HUES6 (cell line): ENCODE measurements around the gene PAPSS1.

Experiments
- H3K27ac ChIP-seq: 2 replicates; pipeline ENCODE4 v1.7.0; 2013; ENCODE audit warnings: low read depth, mild to moderate bottlenecking, low read length, inconsistent platforms
- H3K27me3 ChIP-seq: 2 replicates; pipeline ENCODE4 v1.6.1; 2013; ENCODE audit warnings: low read length; ENCODE audit not compliant: control insufficient read depth, insufficient read depth
- H3K36me3 ChIP-seq: 2 replicates; pipeline ENCODE4 v1.6.1; 2013; ENCODE audit warnings: low read length; ENCODE audit not compliant: control insufficient read depth, insufficient read depth
- H3K4me1 ChIP-seq: 2 replicates; pipeline ENCODE4 v1.6.1; 2013; ENCODE audit warnings: low read length; ENCODE audit not compliant: control insufficient read depth, insufficient read depth
- H3K4me3 ChIP-seq: 2 replicates; pipeline ENCODE4 v1.5.1; 2013; ENCODE audit warnings: low read depth, low read length
- H3K9ac ChIP-seq: one replicate; pipeline ENCODE4 v1.6.1; 2013; ENCODE audit warnings: mild to moderate bottlenecking, low read length
- H3K9me3 ChIP-seq: 2 replicates; pipeline ENCODE4 v1.6.1; 2013; ENCODE audit warnings: low read depth, low read length; ENCODE audit not compliant: control insufficient read depth, insufficient read depth

PAPSS1 gene

DNA sequence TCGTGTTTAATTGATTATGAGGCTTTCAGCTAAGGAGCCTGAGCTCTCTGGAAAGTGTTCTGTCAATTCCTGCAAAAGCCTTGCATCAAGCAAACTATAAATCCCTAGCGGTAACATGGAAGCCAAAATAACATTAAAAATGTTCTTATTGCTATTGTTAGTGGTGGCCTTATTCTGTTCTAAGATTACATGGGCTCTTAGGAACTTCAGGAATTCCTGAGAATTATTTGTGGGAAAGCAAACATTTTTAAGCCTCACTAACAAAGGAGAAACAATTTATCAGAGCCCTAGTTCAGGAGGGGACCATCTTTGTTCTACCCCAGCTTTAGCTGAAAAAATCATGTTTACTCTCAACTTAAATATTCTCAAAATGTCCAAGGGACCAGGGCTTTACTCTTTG lies 119.6 kb downstream of the PAPSS1 start:
- no peaks in the 10 kb centered on the region for H3K27me3 ChIP-seq
- H3K27ac ChIP-seq = no peak overlapping the region
- no peaks in the 10 kb centered on the region for H3K9me3 ChIP-seq
- H3K4me1 ChIP-seq = no peaks in the 10 kb centered on the region; the same call in 1 of the 2 replicates
- H3K9ac ChIP-seq = no peak overlapping the region
- H3K4me3 ChIP-seq = no peak overlapping the region
- H3K36me3 ChIP-seq = no peaks in the 10 kb centered on the region

DNA sequence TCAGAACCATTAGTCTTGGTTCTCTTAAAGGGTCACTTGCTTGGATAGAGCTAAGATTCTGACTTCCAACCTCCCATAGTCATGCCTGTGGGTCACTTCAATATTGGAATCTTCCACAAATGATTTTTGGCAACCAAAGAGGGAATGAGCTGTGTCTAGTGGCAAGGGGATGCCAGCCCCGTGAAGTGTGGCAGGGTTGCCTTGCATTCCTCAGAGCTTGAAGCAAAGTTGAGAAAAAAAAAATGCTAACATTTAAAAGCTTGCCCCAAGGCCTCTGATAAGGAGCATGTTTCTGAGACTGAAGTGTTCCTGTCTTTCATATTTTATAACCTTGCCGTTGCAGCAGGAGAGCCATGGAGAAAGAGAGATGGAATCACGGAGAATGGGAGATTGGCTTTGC lies 120.2 kb downstream of the PAPSS1 start:
- H3K27ac ChIP-seq = no peak overlapping the region
- H3K27me3 ChIP-seq = no peaks in the 10 kb centered on the region
- H3K36me3 ChIP-seq = no peaks in the 10 kb centered on the region
- no peak overlapping the region for H3K9ac ChIP-seq
- no peaks in the 10 kb centered on the region; the same call in 1 of the 2 replicates for H3K4me1 ChIP-seq
- H3K9me3 ChIP-seq = no peaks in the 10 kb centered on the region
- no peak overlapping the region for H3K4me3 ChIP-seq

DNA sequence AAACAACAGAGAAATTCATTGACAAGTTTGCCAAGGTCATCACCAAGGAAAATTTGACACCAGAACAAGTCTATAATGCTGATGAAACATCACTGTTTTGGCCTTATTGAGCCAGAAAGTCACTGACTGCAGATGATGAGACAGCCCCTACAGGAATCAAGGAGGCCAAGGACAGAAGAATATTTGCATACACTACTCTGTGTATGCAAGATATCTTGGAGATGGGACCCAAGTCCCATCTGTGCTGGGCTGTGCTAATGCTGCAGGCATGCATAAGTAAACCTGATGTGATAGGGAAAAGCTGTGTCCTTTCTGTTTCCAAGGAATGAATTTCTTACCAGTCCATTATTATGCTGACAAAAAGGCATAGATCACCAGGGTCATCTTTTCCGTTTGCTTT lies 126.8 kb downstream of the PAPSS1 start:
- peaks cover 8% of the 10 kb centered on the region; the same call in 1 of the 2 replicates for H3K9me3 ChIP-seq
- H3K36me3 ChIP-seq = no peaks in the 10 kb centered on the region
- no peak overlapping the region for H3K9ac ChIP-seq
- no peak overlapping the region for H3K4me3 ChIP-seq
- H3K27me3 ChIP-seq = no peaks in the 10 kb centered on the region
- no peak overlapping the region for H3K27ac ChIP-seq
- no peaks in the 10 kb centered on the region for H3K4me1 ChIP-seq

DNA sequence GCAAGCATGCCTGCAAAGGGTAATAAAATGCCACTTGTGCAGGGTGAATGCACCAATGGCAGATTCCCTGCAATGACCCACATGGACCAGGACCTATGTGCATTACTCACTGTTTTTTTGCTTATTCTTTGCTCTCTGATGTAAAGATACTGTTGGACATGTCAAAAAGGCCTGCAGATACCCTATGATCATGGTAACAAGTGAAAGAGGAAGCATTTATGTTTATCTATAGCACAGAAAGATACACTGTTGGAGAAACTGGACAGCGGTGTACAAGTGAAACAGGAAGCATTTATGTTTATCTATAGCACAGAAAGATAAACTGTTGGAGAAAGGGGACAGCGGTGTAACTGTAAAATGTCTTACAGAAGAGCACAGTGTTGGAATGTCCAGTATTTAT lies 127.5 kb downstream of the PAPSS1 start:
- peaks cover 8% of the 10 kb centered on the region; the same call in 1 of the 2 replicates for H3K9me3 ChIP-seq
- no peaks in the 10 kb centered on the region for H3K36me3 ChIP-seq
- H3K4me3 ChIP-seq = no peak overlapping the region
- no peaks in the 10 kb centered on the region for H3K4me1 ChIP-seq
- H3K27me3 ChIP-seq = no peaks in the 10 kb centered on the region
- no peak overlapping the region for H3K27ac ChIP-seq
- no peak overlapping the region for H3K9ac ChIP-seq

DNA sequence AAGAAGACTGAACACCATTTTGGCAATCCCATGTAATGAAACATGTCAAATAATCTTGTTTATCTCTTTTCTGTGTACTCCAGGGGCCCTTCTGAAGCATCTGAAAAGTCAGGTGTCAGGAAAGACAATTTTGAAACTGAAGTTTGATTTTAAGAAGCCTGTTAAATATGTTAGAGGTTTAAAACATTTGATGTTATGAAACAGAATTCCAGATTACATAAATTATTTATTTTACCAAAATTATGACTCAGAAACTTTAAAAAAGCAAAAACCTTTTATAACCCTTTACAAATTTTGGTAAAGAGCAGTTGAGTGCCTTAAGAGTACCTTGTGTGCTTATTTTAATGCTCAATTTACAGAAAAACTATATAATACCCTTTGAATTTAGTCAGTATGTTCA lies 130.8 kb downstream of the PAPSS1 start:
- Histone ChIP-seq H3K27ac (no peak overlapping the region), H3K9me3 (peaks cover 12% of the 10 kb centered on the region; the same call in 1 of the 2 replicates), H3K9ac (no peak overlapping the region), H3K36me3 (no peaks in the 10 kb centered on the region), H3K4me1 (no peaks in the 10 kb centered on the region), H3K4me3 (no peak overlapping the region), H3K27me3 (no peaks in the 10 kb centered on the region)

DNA sequence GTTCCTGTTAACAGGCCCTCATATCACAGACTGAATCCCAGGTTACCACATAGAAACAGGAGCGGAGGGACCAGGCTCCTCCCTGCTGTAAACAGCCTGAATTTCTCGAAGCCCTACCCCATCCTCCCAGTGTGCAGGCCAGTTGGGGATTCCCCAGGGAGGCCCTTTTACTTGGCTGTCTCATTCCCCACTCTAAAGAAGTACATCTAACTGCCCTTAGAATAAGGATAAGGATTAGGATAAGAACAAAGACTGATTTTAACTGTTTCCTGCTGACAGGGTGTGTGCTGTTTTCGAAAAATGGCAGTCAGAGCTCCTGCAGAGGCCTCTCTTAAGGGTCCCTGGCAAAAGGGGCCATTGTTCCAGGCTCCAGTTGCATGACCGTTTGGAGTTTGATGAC lies 133.7 kb downstream of the PAPSS1 start:
- H3K4me3 ChIP-seq = no peak overlapping the region
- H3K9ac ChIP-seq = no peak overlapping the region
- H3K9me3 ChIP-seq = peaks cover 12% of the 10 kb centered on the region; the same call in 1 of the 2 replicates
- H3K4me1 ChIP-seq = no peaks in the 10 kb centered on the region
- H3K36me3 ChIP-seq = no peaks in the 10 kb centered on the region
- no peaks in the 10 kb centered on the region for H3K27me3 ChIP-seq
- no peak overlapping the region for H3K27ac ChIP-seq

DNA sequence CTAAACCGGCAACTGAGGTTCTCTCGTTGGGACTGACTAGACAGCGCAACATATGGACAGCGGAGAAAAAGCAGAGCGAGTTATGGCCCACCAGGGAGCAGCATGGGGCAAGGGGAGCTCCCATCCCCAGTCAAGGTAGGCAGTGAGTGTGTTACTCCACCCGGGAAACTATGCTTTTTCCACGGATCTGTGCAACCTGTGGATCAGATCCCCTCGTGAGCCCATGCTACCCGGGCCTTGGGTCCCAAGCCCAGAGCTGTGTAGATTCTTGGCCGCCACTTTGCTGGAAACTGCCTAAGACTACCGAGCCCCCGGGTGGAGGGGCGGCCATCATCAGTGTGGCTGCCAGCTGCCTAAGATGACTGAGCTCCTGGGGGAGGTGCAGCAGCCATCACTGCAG lies 140.9 kb downstream of the PAPSS1 start:
- Histone ChIP-seq H3K36me3 (no peaks in the 10 kb centered on the region), H3K27me3 (no peaks in the 10 kb centered on the region), H3K4me1 (no peaks in the 10 kb centered on the region), H3K9me3 (no peaks in the 10 kb centered on the region), H3K27ac (no peak overlapping the region), H3K4me3 (no peak overlapping the region), H3K9ac (no peak overlapping the region)

DNA sequence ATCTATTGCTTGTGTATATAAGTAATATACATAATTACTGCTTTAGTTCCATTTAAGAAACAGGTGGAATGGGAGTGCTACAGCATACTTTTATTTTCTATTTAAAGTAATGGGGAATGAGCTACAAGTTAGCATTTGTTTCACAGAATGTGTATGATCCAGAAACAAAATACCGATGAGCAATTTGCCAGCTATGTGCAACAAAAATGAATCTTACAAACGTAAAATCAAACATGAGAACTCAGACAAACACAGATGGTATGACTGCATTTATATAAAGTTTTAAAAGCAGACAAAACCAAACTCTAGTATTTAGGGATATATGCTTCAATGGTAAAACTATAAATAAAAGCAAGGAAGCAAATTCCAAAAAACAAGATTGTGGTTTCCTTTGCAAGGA lies 141.7 kb downstream of the PAPSS1 start:
- no peak overlapping the region for H3K4me3 ChIP-seq
- H3K4me1 ChIP-seq = no peaks in the 10 kb centered on the region
- H3K9ac ChIP-seq = no peak overlapping the region
- no peak overlapping the region for H3K27ac ChIP-seq
- H3K27me3 ChIP-seq = no peaks in the 10 kb centered on the region
- H3K36me3 ChIP-seq = no peaks in the 10 kb centered on the region
- no peaks in the 10 kb centered on the region for H3K9me3 ChIP-seq

DNA sequence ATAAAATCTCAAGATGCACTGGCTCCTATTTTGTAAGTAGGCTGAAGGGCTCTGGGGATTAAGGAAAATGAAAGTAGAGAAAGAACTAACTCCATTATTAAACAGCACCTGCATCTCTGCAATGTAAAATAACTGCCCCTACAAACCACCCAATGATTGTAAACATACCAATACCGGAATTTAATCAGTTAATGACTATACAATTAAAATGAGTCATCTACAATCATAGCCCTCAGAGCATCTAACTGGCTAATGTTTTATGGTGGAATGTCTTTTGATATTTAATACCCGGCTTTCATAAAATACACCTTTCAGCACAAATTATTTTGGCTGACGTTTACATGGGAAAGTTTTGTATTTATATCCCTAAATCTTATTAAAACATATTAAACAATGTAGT lies 142.3 kb downstream of the PAPSS1 start:
- no peaks in the 10 kb centered on the region for H3K4me1 ChIP-seq
- H3K36me3 ChIP-seq = no peaks in the 10 kb centered on the region
- H3K27me3 ChIP-seq = no peaks in the 10 kb centered on the region
- no peaks in the 10 kb centered on the region for H3K9me3 ChIP-seq
- H3K4me3 ChIP-seq = no peak overlapping the region
- no peak overlapping the region for H3K27ac ChIP-seq
- no peak overlapping the region for H3K9ac ChIP-seq

DNA sequence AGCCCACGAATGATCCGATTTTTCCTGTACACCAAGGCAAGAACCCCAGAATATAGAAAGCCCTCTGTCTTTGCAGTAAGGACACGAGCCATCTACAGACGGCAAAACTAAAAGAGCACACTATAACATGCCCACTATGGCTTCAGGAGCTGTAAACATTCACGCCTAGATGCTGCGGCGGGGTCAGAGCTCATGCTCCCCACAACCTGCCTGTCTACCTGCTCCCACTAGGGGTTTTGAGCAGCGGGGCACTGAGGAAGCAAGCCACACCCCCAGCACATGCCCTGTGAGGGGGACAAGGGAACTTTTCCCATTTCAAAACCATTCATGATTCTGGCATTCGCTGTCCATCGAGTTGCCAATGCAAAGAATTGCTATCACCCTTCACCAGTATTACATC lies 144.8 kb downstream of the PAPSS1 start:
- H3K36me3 ChIP-seq = no peaks in the 10 kb centered on the region
- no peaks in the 10 kb centered on the region for H3K9me3 ChIP-seq
- no peak overlapping the region for H3K4me3 ChIP-seq
- no peaks in the 10 kb centered on the region for H3K27me3 ChIP-seq
- H3K4me1 ChIP-seq = no peaks in the 10 kb centered on the region
- H3K9ac ChIP-seq = no peak overlapping the region
- no peak overlapping the region for H3K27ac ChIP-seq

DNA sequence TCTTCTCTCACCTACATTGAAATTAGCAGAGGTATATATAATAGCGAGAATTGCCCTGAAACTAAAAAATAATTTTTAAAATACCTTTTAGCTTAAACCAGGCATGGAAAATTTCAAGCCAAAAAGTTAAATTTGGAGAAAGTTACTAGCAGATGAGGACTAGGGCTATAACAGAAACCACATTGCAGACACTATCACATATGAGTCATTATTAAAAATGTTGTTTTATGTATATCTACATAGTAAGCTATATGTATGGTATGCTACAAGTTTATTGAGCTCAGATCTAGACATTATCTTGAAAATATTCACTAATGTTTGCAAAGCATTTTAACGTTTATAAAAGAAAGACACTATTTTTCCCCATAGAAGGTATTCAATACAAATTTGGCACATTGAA lies 147.8 kb downstream of the PAPSS1 start:
- Histone ChIP-seq H3K27me3 (no peaks in the 10 kb centered on the region), H3K36me3 (no peaks in the 10 kb centered on the region), H3K4me1 (no peaks in the 10 kb centered on the region), H3K27ac (no peak overlapping the region), H3K4me3 (no peak overlapping the region), H3K9ac (no peak overlapping the region), H3K9me3 (no peaks in the 10 kb centered on the region)

DNA sequence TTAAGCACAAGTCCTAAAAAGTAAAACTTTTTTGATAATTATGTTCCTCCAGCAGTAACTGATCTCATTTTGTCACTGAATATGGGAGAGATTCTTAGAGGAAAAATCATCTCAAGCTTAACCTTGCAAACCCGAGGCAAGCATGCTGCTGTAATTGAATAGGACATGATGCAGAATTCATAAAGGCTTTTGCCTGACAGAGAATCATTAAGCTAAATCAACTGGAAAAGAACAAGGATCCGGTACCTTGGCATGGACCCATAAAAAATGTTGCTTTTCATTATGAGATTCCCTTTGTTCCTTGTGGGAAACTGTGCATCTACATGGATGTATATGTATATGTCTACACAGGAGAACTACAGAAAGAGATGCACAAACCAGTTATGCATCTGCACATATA lies 149.1 kb downstream of the PAPSS1 start:
- H3K4me3 ChIP-seq = no peak overlapping the region
- no peak overlapping the region for H3K9ac ChIP-seq
- H3K36me3 ChIP-seq = no peaks in the 10 kb centered on the region
- H3K27ac ChIP-seq = no peak overlapping the region
- no peaks in the 10 kb centered on the region for H3K27me3 ChIP-seq
- no peaks in the 10 kb centered on the region; the same call in 1 of the 2 replicates for H3K9me3 ChIP-seq
- H3K4me1 ChIP-seq = no peaks in the 10 kb centered on the region
